Measurements from ENCODE around the gene HEG1. TPM values are rescaled to one million over a fixed set of nuclear protein-coding genes. Genes with fewer than 3 reads are reported as not detected.

HEG1 gene
- total and polyA plus RNA-seq, 2 of the 13 experiments (the other 11 are each of a cell fraction or from before 2014, with no cell fraction given): 10.7 to 18.2 TPM

DNA sequence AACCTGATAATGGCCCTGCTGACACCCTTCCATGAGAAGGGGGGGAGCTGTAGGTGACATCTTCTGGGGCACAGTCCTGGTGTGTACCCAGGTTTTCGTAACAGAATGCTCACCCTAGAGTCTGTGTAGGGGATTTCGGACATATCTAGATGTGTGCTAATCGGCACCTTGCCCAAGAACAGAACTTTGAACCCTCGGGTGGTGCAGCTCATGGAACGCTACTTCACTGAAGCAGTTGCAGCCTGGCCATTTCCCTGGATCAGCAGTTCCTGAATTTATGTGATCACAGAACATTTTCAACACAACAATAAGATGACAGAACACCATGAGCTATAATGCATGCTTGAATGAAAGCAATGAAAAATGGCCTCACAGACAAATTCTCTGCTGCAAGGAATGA, 63.8 kb downstream of the HEG1 start (continued):
- TF ChIP-seq ARID2 (CRISPR knock-in tag; IDR thresholded peaks at IDR 0.05; ENCODE audit: borderline replicate concordance) (no peak), NCOR1 (IDR thresholded peaks at IDR 0.05; ENCODE audit: borderline replicate concordance, low read length) (peak; percentile 67; the same call in 1 of the 2 replicates), ZNF343 (CRISPR knock-in tag; IDR thresholded peaks at IDR 0.05) (0 out of 2 replicates have a peak, but pooled peaks have one; percentile 74), SIX4 (CRISPR knock-in tag; IDR thresholded peaks at IDR 0.05) (no peak)

DNA sequence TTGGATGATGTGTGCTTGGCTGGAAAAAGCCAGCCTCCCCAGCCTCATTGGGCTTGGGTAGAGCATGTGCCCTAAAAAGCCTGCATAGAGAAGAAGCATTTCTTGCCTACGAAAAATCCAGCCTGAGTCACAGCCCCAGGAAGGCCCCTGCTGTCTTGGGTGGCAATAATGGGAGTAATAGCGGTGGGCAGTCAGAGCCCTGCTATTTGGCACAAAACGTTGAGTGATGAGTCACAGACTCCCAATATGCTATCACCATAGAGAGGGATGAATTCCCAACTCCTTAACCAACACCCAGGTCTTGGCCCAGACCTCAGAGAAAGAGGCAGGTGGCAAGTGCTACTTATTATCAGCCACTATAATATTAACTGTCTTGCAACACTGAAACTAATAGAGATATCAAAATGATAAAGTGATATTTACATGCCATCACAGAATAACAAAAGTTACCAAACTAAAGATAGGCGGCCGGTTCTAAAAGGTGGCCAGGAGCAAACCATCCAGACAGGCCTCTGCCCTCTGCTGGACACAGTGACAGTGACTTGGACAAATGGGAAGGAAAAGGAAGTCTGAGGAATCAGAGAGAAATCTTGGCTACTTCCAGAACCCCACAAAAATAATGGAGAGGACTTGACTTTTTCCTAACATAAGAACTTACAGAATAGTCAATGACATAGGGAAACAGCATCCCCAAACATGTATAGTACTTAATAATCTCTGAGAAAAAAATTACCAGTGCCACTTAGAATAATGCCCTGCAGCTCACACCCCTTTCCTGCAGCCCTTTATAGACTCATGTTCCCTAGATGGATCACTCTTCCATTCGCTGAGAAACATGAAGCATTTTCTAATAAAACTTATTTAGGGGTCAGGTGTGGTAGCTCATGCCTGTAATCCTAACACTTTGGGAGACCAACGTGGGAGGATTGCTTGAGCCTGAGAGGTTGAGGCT, 69.3 kb downstream of the HEG1 start:
- ATAC-seq (peak; percentile 68), DNase-seq (ENCODE audit: low spot score) (no peak), FAIRE-seq (peak; percentile 71)
- Histone ChIP-seq H3K27me3 (ENCODE audit: control insufficient read depth in 1 of 2, insufficient read depth in 2 of 2, low read length in 2 of 2) (no peaks in the 10 kb centered on the region), H3K9ac (ENCODE audit: insufficient read depth, low read depth, low read length) (no peak overlapping the region), H3K27ac (ENCODE audit: extremely low read length, insufficient read depth, low read length) (no peak overlapping the region), H3K9me3 (ENCODE audit: low read length) (no peaks in the 10 kb centered on the region), H3K79me2 (ENCODE audit: insufficient read depth, low read length) (no peaks in the 10 kb centered on the region), H3K4me1 (ENCODE audit: insufficient read depth, low read length) (peaks cover under 1% of the 10 kb centered on the region; the same call in 1 of the 2 replicates), H3K36me3 (replicated peaks in 1 of 2; ENCODE audit: control insufficient read depth in 1 of 2, insufficient read depth in 2 of 2, low read length in 2 of 2) (peaks cover 15 to 38% of the 10 kb centered on the region in 2 experiments; a peak in 4 of 5 replicates), H2AFZ (ENCODE audit: low read length) (no peak overlapping the region), H3K4me3 (replicated peaks in 1 of 3; ENCODE audit: insufficient read depth in 1 of 3, low read depth in 2 of 3, low read length in 3 of 3) (no peak overlapping the region), H3K4me2 (ENCODE audit: low read depth, low read length) (no peak overlapping the region), H4K20me1 (ENCODE audit: insufficient read depth, low read length) (no peaks in the 10 kb centered on the region)
- TF ChIP-seq SMC3 (IDR thresholded peaks at IDR 0.05; ENCODE audit: low read length): peak; percentile 33; the same call in 1 of the 2 replicates
- peak; percentile 24; the same call in 1 of the 2 replicates for TF ChIP-seq RAD21 (CRISPR knock-in tag; IDR thresholded peaks at IDR 0.05)
- TF ChIP-seq RBM22 (optimal IDR thresholded peaks at IDR 0.05; ENCODE audit: low read length): no peak
- TF ChIP-seq, protein P1, sequence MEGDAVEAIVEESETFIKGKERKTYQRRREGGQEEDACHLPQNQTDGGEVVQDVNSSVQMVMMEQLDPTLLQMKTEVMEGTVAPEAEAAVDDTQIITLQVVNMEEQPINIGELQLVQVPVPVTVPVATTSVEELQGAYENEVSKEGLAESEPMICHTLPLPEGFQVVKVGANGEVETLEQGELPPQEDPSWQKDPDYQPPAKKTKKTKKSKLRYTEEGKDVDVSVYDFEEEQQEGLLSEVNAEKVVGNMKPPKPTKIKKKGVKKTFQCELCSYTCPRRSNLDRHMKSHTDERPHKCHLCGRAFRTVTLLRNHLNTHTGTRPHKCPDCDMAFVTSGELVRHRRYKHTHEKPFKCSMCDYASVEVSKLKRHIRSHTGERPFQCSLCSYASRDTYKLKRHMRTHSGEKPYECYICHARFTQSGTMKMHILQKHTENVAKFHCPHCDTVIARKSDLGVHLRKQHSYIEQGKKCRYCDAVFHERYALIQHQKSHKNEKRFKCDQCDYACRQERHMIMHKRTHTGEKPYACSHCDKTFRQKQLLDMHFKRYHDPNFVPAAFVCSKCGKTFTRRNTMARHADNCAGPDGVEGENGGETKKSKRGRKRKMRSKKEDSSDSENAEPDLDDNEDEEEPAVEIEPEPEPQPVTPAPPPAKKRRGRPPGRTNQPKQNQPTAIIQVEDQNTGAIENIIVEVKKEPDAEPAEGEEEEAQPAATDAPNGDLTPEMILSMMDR (CRISPR knock-in tag; IDR thresholded peaks at IDR 0.05): peak; percentile 53
- TF ChIP-seq STAG1 (CRISPR knock-in tag; IDR thresholded peaks at IDR 0.05): peak; percentile 60
- ChIA-PET POLR2A (no interaction called here), CTCF (ENCODE audit: low intra/inter-chr PET ratio, low total read pairs) (interaction anchor here (1.3 to 1.5 kb wide), 2 partner anchors 58 to 226 kb away, joined by 3 to 9 read pairs; no protein-coding TSS in a partner anchor)
- in situ Hi-C loops (cut with HindIII; ENCODE audit: extremely low pct_ligation_motif_present, low pct_unique_long_range_greater_than_20kb) (loop anchor here (25.0 kb wide), 1 partner anchor 451 kb away; no protein-coding TSS in a partner anchor), intact Hi-C loops (cut with micrococcal nuclease; ENCODE audit: unreplicated experiment) (loop anchor here (2.0 kb wide), 2 partner anchors 58 to 226 kb away; no protein-coding TSS in a partner anchor)
- 84% methylated on average over 7 of the region's 7 CpGs for WGBS (ENCODE audit: low lambda C conversion rate)
- BruUV-seq (replicated peaks): no TSS peak

All from HepG2 (cell line).